Measurements from ENCODE around the gene KRTAP5-4.

- TF ChIP-seq, protein P1, sequence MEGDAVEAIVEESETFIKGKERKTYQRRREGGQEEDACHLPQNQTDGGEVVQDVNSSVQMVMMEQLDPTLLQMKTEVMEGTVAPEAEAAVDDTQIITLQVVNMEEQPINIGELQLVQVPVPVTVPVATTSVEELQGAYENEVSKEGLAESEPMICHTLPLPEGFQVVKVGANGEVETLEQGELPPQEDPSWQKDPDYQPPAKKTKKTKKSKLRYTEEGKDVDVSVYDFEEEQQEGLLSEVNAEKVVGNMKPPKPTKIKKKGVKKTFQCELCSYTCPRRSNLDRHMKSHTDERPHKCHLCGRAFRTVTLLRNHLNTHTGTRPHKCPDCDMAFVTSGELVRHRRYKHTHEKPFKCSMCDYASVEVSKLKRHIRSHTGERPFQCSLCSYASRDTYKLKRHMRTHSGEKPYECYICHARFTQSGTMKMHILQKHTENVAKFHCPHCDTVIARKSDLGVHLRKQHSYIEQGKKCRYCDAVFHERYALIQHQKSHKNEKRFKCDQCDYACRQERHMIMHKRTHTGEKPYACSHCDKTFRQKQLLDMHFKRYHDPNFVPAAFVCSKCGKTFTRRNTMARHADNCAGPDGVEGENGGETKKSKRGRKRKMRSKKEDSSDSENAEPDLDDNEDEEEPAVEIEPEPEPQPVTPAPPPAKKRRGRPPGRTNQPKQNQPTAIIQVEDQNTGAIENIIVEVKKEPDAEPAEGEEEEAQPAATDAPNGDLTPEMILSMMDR (conservative IDR thresholded peaks at IDR 0.05; ENCODE audit: low read depth, low read length): no peak
- TF ChIP-seq EZH2 (IDR thresholded peaks at IDR 0.05; ENCODE audit: borderline replicate concordance, low read depth, low read length, poor library complexity, severe bottlenecking): no peak
These were observed 43.4 kb upstream of the KRTAP5-4 start for GRCh38 chr11:1665313-1665712.

Data from A673 (cell line).